GM21381 (cell line): ENCODE results near the gene GNMT.
"Not testable (repeated sequence)": the region's sequence is repeated elsewhere in the genome, so short reads cannot be mapped to it uniquely, and the experiment has no call there.

Experiments
- ATAC-seq: cut with Tn5 transposase; IDR thresholded peaks from one replicate; pipeline ENCODE4 v1.9.1; 2021; ENCODE audit warnings: mild to moderate bottlenecking, moderate library complexity; ENCODE audit not compliant: unreplicated experiment

The GNMT gene

GRCh38 chr6:42971746-42972327 lies 11.3 kb downstream of the GNMT start:
- no peak for ATAC-seq

- ATAC-seq = no peak
Observed at GRCh38 chr6:42973926-42974325, 13.4 kb downstream of the GNMT start.

- no peak for ATAC-seq
Observed at GRCh38 chr6:42974919-42975505, 14.5 kb downstream of the GNMT start.

GRCh38 chr6:42978487-42978838 lies 17.9 kb downstream of the GNMT start:
- ATAC-seq = peak; percentile 15

GRCh38 chr6:42978839-42979522 lies 18.4 kb downstream of the GNMT start, which contains the start of gene PEX6:
PEX6 (minus strand) TSS chr6:42979181; CDS start chr6:42979150, 31 bp downstream.
- ATAC-seq = peak; percentile 90

- no peak for ATAC-seq
Observed at GRCh38 chr6:42979523-42980177, 19.1 kb downstream of the GNMT start.

GRCh38 chr6:42981836-42982235 lies 21.3 kb downstream of the GNMT start:
- no peak for ATAC-seq

- ATAC-seq = peak; percentile 94
Observed at GRCh38 chr6:42984001-42984923, 23.7 kb downstream of the GNMT start, which contains the start of gene PPP2R5D. PPP2R5D (plus strand) TSS chr6:42984570; CDS start chr6:42984678, 108 bp downstream.

GRCh38 chr6:42984924-42985475 lies 24.4 kb downstream of the GNMT start:
- no peak for ATAC-seq

GRCh38 chr6:42987533-42988451 lies 27.2 kb downstream of the GNMT start:
- ATAC-seq = no peak

- no peak for ATAC-seq
Observed at GRCh38 chr6:42988486-42989020, 28.0 kb downstream of the GNMT start.

GRCh38 chr6:42989923-42990322 lies 29.4 kb downstream of the GNMT start:
- no peak for ATAC-seq

GRCh38 chr6:42993445-42993844 lies 32.9 kb downstream of the GNMT start:
- ATAC-seq = no peak

- no peak for ATAC-seq
Observed at GRCh38 chr6:42996513-42996912, 36.0 kb downstream of the GNMT start.

GRCh38 chr6:42998205-42998604 lies 37.7 kb downstream of the GNMT start:
- ATAC-seq = not testable (repeated sequence)

- ATAC-seq = no peak
Observed at GRCh38 chr6:43001843-43002242, 41.3 kb downstream of the GNMT start.

GRCh38 chr6:43005844-43006243 lies 45.3 kb downstream of the GNMT start:
- no peak for ATAC-seq

GRCh38 chr6:43006251-43006650 lies 45.7 kb downstream of the GNMT start:
- no peak for ATAC-seq

- no peak for ATAC-seq
Observed at GRCh38 chr6:43007126-43007525, 46.6 kb downstream of the GNMT start.
